GM12874 (cell line): ENCODE measurements around the gene CPEB1.

ENCODE experiments used
- CTCF ChIP-seq: IDR thresholded peaks from 2 replicates; pipeline ENCODE4 v1.5.1; 2011; ENCODE audit warnings: low read depth, mild to moderate bottlenecking, control low read depth, low read length, moderate library complexity; ENCODE audit not compliant: insufficient read depth

CPEB1 gene

DNA sequence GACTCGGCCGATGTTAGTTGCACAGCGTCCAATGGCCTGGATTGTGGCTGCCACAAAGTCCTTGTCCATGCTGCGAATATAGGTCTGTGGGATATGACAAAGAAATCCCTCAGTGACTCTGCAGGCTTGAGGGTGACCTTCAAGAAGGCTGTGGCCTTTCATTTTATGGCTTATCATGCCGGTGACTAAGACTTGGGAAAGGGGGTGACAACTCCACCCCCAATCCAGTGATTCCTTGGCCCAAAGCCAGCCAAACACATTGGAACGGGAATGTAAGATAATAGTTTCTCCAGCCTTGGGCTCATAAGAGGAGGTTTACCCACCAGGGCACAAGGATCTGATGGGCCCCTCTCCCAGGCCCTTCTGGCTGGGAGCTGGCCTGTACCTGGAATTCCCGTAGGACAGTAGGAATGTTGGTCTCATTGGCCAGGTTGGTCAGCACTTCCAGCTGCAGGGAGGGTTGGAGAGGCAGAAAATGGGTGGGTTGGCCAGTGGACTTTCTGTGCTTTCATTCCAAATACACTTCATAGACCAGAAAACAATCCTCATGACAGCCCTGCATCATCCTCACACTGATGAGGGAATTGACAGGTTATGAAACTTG is 30.7 kb upstream of the CPEB1 start:
- no peak for TF ChIP-seq CTCF

- TF ChIP-seq CTCF: no peak
These were observed 27.7 kb upstream of the CPEB1 start for GRCh38 chr15:82674873-82675272.

- no peak for TF ChIP-seq CTCF
These were observed 23.5 kb upstream of the CPEB1 start for GRCh38 chr15:82670699-82671098.

GRCh38 chr15:82666606-82667005 is 19.4 kb upstream of the CPEB1 start:
- TF ChIP-seq CTCF: no peak

- TF ChIP-seq CTCF: no peak
These were observed 16.9 kb upstream of the CPEB1 start for GRCh38 chr15:82664021-82664420.

DNA sequence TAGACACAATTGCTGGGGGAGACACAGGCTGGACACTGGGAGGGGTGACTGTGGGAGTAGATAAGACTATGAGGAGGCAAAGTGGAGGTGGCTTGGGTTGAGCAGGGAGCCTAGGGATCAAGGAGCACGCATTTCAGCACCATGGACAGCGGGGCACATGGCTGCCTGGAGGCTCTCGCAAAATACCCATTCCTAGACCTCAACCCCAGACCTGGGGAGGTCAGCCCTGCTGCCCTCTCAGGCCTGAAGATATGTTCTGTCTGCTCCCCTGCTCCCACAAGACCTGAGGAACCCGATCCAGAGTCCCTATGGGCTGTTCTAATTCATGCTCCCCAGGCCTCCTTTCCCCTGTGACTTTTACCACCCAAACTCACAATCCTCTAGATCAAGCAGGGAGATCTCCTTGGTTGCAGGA is 16.0 kb upstream of the CPEB1 start:
- TF ChIP-seq CTCF: no peak

GRCh38 chr15:82662641-82663040 is 15.5 kb upstream of the CPEB1 start:
- TF ChIP-seq CTCF: no peak
